UCSD-AML1 (cell line): ENCODE results near the gene KCNJ6.
"Not testable (repeated sequence)": the region's sequence is repeated elsewhere in the genome, so short reads cannot be mapped to it uniquely, and the experiment has no call there.

Experiments
- DNase-seq: peaks from one replicate; lab custom pipeline; 2025; ENCODE audit not compliant: unreplicated experiment; lab: John Stamatoyannopoulos, UW

Gene KCNJ6

DNA sequence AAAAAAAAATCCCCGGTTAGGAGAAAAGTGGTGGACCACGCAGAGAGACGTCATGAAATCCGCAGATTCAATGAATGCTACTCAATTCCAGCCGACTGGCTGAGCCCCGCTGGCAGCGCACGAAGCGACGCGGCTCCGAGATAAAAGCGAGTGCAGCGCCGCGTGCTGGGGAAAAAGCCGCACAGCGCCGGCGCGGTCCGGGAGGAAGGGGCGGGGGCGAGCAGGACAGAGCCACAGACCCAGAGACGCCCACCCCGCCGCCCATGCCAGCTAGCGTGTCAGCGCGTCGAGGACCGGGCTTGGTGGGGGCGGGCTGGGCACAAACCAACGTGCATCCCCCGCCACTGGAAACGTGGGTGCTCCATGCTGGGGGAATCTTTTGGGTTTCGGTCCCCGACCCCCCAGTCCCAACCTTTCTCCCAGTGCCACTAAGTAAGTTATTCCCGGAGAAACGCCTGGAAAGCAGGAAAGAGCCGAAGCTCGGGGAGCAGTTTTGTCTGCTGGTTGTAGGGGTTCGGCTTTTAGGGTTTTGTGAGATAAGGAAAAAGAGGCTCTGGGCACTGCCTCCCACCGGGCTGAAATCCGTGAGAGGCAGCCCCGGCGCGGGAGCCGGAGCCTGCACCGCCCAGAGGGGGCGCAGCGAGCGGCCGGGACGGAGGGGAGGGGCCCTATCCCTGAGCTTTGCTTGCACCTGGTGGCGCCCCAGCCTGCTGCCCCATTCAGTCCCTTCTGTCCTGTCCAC lies at the start of gene KCNJ6:
TSS of gene KCNJ6 (minus strand) at position 148 of the 742 bp plus-strand sequence. CDS start 75,775 bp downstream, outside the sequence.
- no peak for DNase-seq

DNA sequence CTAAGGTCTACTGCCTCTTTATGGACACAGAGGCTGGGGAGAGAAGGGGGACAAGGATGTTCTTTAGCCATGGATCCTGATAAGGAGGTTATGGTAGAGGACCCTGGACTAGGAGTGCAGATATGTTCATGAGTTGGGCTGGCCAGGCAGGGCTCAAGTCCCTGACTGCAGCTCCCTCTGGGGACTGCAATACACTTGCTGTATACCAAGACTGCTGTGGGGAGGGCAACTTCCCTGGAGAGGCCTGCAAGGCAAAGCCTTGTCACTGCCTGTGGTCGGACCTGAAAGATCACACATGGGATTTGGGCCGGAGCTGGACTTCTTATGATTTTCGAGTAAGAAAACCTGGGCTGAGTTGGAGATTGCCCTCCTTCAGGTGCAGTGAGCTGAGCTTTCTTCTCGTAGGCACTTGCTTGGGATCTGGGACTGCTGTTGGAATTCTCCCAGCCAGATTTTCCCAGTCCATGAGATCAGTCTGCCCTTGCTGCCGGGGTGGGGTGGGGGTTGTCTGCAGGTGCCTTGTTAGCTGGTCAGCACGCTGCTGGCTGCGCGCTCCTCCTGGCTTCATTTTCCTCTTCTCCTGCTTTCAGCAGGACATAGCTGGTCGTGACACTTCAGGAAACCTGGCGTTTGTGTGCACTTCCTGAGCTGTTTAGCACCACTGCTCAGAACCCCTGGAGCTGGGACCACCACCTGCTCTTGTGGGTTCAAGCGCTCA lies 49.0 kb upstream of the KCNJ6 start:
- DNase-seq = no peak

- DNase-seq = no peak
Observed at GRCh38 chr21:37958537-37958936, 42.3 kb upstream of the KCNJ6 start.

DNA sequence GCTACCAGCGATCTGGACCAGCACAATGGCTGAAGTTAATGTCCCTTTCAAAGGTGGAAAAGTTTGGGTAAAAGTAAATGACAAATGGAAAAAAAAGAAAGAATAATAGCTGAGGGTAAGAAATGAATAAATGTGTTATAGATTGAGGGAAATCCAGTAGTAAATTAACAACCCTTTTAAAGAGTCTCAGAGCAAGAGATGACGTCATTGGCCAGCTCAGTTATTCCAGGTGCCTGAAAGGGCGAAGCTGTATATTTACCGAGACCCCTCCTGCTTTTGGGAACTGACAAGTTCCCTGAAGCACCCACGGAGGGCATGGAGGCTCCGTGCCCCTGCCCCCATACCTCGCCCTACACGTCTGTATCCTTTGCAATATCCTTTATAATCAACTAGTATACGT lies 40.5 kb upstream of the KCNJ6 start:
- no peak for DNase-seq

DNA sequence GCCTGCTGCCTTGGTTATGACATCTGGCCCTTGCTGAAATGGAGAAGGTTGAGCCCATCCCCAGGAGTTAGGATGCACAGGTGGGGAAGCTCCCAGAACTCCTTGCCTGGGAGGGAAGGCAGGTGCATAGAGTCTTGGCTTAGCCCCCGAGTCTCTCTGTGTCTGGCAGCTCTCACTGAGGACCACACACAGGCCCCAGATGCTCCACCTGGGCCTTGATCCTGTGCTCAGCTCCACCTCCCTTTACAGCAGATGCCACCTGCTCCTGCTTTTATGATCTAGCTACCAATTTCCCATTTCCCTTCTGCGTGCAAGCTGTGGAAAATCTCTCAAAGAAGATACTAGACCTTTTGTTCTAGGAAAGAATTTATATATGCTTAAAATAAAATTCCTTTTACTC lies 28.8 kb upstream of the KCNJ6 start:
- no peak for DNase-seq

- no peak for DNase-seq
Observed at GRCh38 chr21:37944496-37944895, 28.2 kb upstream of the KCNJ6 start.

- no peak for DNase-seq
Observed at GRCh38 chr21:37940691-37941090, 24.4 kb upstream of the KCNJ6 start.

DNA sequence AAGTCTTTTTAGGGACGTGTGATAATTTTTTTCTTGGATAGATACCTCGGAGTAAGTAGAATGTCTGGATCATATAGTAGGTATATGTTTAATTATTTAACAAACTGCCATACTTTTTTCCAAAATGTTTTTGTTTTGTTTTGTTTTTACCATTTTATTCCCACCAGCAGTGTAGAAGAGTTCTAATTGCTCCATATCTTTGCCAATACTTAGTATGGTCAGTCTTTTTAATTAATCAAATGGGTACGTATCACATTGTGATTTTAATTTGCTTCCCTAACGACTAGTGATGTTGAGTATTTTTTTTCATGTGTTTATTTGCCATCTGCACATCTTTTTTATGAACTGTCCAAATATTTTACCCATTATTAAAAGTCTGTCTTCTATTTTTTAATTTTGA lies 23.6 kb upstream of the KCNJ6 start:
- DNase-seq = no peak

- no peak for DNase-seq
Observed at GRCh38 chr21:37939251-37939650, 23.0 kb upstream of the KCNJ6 start.

- no peak for DNase-seq
Observed at GRCh38 chr21:37937668-37938067, 21.4 kb upstream of the KCNJ6 start.

DNA sequence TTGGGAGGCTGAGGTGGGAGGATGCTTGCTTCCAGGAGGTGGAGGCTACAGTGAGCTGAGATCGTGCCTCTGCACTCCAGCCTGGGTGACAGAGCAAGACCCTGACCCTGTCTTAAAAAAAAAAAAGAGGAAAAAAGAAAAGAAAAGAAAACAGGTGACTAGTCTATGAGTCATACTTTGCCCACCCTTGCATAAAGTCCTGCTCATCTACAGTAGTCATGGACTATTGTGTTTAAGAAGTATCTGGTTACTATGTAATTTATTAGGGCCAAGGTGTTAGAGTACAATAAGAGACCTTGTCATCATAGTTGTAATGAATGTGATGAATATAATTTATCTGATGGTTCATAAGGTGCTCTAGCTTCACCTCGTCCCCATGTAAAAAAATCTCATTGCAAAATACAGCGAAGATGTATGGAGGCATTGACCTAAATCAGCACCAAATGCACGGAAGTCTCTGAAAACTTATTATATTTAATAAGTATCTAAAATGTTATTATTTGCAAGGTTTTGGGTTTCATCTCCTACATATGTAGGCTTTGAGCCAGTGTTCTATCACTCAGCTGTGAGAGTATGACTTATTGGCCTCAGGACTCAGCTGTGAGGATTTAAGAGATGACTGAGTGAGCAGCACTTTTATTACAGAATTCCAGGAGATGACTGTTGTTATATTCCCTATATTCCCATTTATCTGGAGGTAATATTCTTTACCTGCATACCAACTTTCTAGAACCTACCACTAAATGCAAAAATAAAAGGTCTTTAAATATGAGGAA lies 19.9 kb upstream of the KCNJ6 start:
- DNase-seq = no peak

DNA sequence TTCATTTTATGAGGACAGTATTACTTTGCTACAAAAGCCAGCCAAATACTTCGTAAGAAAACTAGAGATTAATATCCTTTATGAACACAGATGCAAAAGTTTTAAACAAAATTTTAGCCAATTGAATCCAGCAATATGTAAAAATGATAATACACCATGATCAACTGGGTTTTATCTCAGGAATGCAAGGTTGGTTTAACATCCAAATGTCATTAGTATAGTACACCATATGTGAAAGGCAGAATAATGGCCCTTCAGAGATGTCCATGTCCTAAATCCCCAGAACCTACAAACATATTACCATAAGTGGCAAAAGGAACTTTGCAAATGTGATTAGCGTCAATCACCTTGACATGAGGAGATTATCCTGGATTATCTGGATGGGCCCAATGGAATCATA lies 16.7 kb upstream of the KCNJ6 start:
- no peak for DNase-seq

DNA sequence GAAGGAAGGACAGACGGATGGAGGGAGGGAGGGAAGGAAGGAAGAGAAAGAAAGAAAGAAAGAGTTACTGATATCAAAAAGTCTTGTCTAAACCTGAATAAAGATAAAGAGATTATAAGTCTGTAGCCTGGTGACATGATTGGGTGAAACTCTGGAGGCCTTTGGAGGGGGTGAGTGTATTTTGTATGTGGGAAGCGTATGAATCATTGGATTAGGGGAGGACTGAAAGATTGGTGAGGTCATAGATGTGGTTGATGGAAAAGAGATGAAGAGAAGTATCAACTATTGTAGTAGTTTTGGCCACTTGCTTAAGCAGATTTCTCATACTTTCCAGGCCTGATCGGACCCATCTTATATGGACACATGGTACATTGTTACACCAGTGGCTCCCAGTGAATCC lies 11.5 kb upstream of the KCNJ6 start:
- DNase-seq = no peak

GRCh38 chr21:37921091-37921490 lies 4.8 kb upstream of the KCNJ6 start:
- DNase-seq = no peak

- DNase-seq = not testable (repeated sequence)
Observed at GRCh38 chr21:37920302-37920701, 4.0 kb upstream of the KCNJ6 start.

- no peak for DNase-seq
Observed at GRCh38 chr21:37917612-37918011, 1.4 kb upstream of the KCNJ6 start.

- no peak for DNase-seq
Observed at GRCh38 chr21:37915941-37916309, 332 bp downstream of the KCNJ6 start.

- no peak for DNase-seq
Observed at GRCh38 chr21:37915497-37915911, 753 bp downstream of the KCNJ6 start.

DNA sequence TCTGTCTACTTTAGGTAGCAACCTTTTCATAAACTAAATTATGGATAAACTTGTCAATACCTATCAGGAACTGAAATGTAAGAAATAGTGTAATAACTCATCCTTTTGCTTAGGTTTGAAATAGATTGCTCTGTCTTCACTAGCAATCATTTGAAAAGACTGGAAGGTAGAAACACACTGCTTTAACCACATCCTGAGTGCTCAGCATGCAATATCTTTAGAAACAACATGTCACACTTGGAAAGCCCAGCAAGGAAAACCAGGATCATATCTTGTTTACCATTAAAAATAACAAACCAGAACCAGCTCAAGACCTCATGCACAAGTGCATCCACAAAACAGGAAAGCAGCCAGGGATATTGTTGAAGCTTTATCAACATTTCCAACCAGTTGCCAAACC lies 3.6 kb downstream of the KCNJ6 start:
- DNase-seq = no peak

GRCh38 chr21:37909936-37910335 lies 6.3 kb downstream of the KCNJ6 start:
- DNase-seq = no peak

DNA sequence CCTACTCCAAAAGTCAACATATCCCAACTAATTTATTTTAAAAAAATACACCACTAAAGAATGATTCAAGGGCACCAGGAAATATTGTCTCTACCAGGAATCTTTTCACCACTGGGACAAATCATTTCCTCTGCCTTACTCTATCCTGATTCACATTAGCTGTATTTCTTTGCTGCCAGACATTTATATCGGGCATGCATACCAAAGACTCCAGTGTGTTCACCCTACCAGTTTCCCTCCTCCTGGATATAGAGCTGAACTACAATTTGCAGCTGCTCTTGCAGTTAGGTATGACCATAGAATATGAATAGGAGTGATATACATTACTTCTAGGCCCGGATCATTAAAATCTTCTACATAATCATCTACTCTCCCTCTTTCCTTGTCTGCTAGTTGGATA lies 7.6 kb downstream of the KCNJ6 start:
- no peak for DNase-seq

DNA sequence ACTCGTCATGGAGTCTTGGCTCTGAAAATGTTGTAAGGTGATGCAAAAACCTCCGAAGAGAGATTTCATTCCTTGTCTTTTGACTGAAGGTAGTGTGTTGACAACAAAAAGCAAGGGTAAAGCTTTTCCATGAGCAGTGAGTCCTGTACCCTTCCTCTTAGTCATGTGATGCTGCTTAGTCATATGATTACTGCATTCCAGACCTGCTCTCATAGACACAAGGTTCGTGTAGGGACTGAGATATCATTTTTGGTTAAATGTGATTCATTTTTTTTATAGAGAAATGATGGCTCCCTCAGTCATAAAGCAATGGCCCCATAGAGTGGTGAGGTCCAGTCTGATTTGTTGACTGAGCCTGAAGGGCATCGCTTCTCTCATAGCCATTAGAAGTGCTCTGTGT lies 9.2 kb downstream of the KCNJ6 start:
- DNase-seq = no peak
